ENCODE data around the gene FSTL5.

DNA sequence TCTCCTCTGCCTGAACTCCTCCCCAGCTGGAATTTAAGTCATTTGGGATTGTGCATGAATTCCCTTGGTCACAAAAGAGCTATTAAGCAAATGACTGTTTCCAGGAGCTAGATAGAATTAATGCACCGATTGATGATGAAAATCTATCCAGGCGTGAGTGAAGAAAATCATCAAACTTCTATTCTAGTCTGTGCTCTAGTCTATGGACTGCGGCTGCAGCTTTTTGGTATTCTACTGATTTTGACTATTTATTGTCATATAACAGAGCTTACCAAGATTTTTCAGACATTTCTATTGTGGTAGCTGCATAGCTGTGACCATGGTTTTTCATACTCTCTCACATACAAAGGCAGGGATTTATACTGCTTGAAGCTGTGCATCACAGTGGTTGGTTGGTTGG lies 403.8 kb downstream of the FSTL5 start:
- no peak for TF ChIP-seq POLR2AphosphoS5 (IDR thresholded peaks at IDR 0.05; ENCODE audit: borderline replicate concordance, low read depth, low read length)
- no peak for TF ChIP-seq EZH2 (IDR thresholded peaks at IDR 0.05)
